Gastrocnemius medialis (tissue), 4 donors: Measurements from ENCODE around the gene CYB5B.

Experiments
- CTCF ChIP-seq, 5 experiments: fragments of 450-650 bp in 3 of 5; fragments of 200-600 bp in 2 of 5; sonication (generic) in 2 of 5; IDR thresholded peaks in 4 of 5; conservative IDR thresholded peaks in 1 of 5; 1 replicate in 4 of 5; 2 replicates in 1 of 5; pipeline ENCODE4 v1.5.1; 2016 to 2019; ENCODE audit warnings: antibody characterized with exemption in 5 of 5, mild to moderate bottlenecking in 3 of 5, moderate library complexity in 3 of 5
- POLR2A ChIP-seq, 2 donors: fragments of 450-650 bp; IDR thresholded peaks; one replicate each; pipeline ENCODE4 v1.6.1; 2017; ENCODE audit warnings: antibody characterized with exemption in 2 of 2, mild to moderate bottlenecking in 2 of 2, moderate library complexity in 2 of 2

DNA sequence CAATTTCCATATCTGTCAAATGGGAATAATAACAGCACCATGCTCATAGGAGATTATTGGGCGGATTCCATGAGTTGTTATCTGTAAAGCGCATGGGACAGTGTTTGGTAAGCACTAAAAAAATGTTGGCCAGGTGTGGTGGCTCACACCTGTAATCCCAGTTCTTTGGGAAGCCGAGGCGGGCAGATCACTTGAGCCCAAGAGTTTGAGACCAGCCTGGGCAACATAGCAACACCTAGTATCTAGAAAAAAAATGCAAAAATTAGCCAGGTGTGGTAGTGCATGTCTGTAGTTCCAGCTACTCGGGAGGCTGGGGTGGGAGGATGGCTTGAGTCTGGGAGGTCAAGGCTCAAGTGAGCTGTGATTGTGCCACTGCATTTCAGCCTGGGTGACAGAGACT, 74.5 kb downstream of the CYB5B start:
- TF ChIP-seq CTCF (IDR thresholded peaks at IDR 0.05 in 4 of 5, conservative IDR thresholded peaks at IDR 0.05 in 1 of 5) = no peak
- no peak for TF ChIP-seq POLR2A (IDR thresholded peaks at IDR 0.05)
